IMR-90 (cell line): ENCODE results near the gene XPR1. TPM values are rescaled to one million over a fixed set of nuclear protein-coding genes. Genes with fewer than 3 reads are reported as not detected.

Source experiments
- ATAC-seq: fragments of 200-7000 bp; cut with Tn5 transposase; 2 replicates; pipeline ENCODE4 v1.9.1; 2020; ENCODE audit warnings: low read depth, mild to moderate bottlenecking, moderate library complexity
- BruUV-seq: library from RNA; stranded (reverse); fragments of 400-500 nt; replicated peaks from 2 replicates; lab custom pipeline; 2021; lab: Mats Ljungman, UMichigan
- CTCF ChIA-PET: fragments of 300-600 bp; formaldehyde crosslinking; extraction: SDS; loops from one replicate; lab custom pipeline; 2021; ENCODE audit warnings: antibody characterized with exemption; lab: Yijun Ruan, JAX
- POLR2A ChIA-PET: fragments of 300-600 bp; sonication (Branson Sonifier 250); formaldehyde crosslinking; loops from one replicate; lab custom pipeline; 2022; ENCODE audit warnings: antibody characterized with exemption; ENCODE audit not compliant: unreplicated experiment; lab: Charles Lee
- DNase-seq: peaks from one replicate; pipeline ENCODE4 v3.0.0; 2013
- H2AFZ ChIP-seq: replicated peaks from 2 replicates; pipeline ENCODE3; 2013; ENCODE audit warnings: low read length, mild to moderate bottlenecking; ENCODE audit not compliant: poor library complexity
- H2AK5ac ChIP-seq: 2 replicates; pipeline ENCODE4 v1.6.1; 2013; ENCODE audit warnings: low read depth, low read length, inconsistent platforms
- H2AK9ac ChIP-seq: replicated peaks from 2 replicates; pipeline ENCODE3; 2013; ENCODE audit warnings: mild to moderate bottlenecking, low read depth, low read length, moderate library complexity; ENCODE audit not compliant: poor library complexity
- H2BK120ac ChIP-seq: 2 replicates; pipeline ENCODE4 v1.6.1; 2013; ENCODE audit warnings: low read depth, low read length, inconsistent platforms
- H2BK15ac ChIP-seq: 3 replicates; pipeline ENCODE4 v1.6.1; 2013; ENCODE audit warnings: low read depth, low read length, inconsistent platforms
- H2BK20ac ChIP-seq: 2 replicates; pipeline ENCODE4 v1.6.1; 2013; ENCODE audit warnings: low read depth, mild to moderate bottlenecking, inconsistent platforms, low read length, moderate library complexity
- H2BK5ac ChIP-seq: 2 replicates; pipeline ENCODE4 v1.6.1; 2013; ENCODE audit warnings: mild to moderate bottlenecking, low read depth, low read length, inconsistent platforms; ENCODE audit not compliant: poor library complexity, severe bottlenecking
- H3K14ac ChIP-seq: replicated peaks from 2 replicates; pipeline ENCODE4 v1.6.1; 2013; ENCODE audit warnings: low read depth, low read length, inconsistent platforms
- H3K18ac ChIP-seq: 2 replicates; pipeline ENCODE4 v1.6.1; 2013; ENCODE audit warnings: low read depth, low read length, control low read depth
- H3K23ac ChIP-seq: 2 replicates; pipeline ENCODE4 v1.6.1; 2013; ENCODE audit warnings: low read depth, low read length, inconsistent platforms
- H3K27ac ChIP-seq: 2 replicates; pipeline ENCODE4 v1.5.1; 2013; ENCODE audit warnings: mild to moderate bottlenecking, control low read depth, low read length; ENCODE audit not compliant: insufficient read depth
- H3K27me3 ChIP-seq: 2 replicates; pipeline ENCODE4 v1.6.1; 2013; ENCODE audit warnings: low read length; ENCODE audit not compliant: control insufficient read depth, insufficient read depth
- H3K36me3 ChIP-seq: 2 replicates; pipeline ENCODE4 v1.6.1; 2013; ENCODE audit warnings: low read length, mixed read lengths; ENCODE audit not compliant: control insufficient read depth, insufficient read depth
- H3K4ac ChIP-seq: 2 replicates; pipeline ENCODE4 v1.6.1; 2013; ENCODE audit warnings: low read depth, low read length, inconsistent platforms
- H3K4me1 ChIP-seq: 2 replicates; pipeline ENCODE4 v1.6.1; 2013; ENCODE audit warnings: low read length, mixed read lengths; ENCODE audit not compliant: control insufficient read depth, insufficient read depth
- H3K4me2 ChIP-seq: 2 replicates; pipeline ENCODE4 v1.6.1; 2013; ENCODE audit warnings: low read depth, mild to moderate bottlenecking, control low read depth, low read length, moderate library complexity
- H3K4me3 ChIP-seq: 2 replicates; pipeline ENCODE4 v1.5.1; 2013; ENCODE audit warnings: low read depth, mild to moderate bottlenecking, control low read depth, low read length, moderate library complexity; ENCODE audit not compliant: insufficient read depth
- H3K56ac ChIP-seq: 2 replicates; pipeline ENCODE4 v1.6.1; 2013; ENCODE audit warnings: low read length, inconsistent platforms; ENCODE audit not compliant: insufficient read depth; ENCODE audit errors: extremely low read depth
- H3K79me1 ChIP-seq, 2 experiments: 2 replicates each; pipeline ENCODE4 v1.6.1; 2013; ENCODE audit warnings: low read length in 2 of 2, inconsistent platforms in 1 of 2, low read depth in 1 of 2
- H3K9ac ChIP-seq: 2 replicates; pipeline ENCODE4 v1.6.1; 2013; ENCODE audit warnings: low read depth, low read length, control low read depth
- H3K9me1 ChIP-seq: 2 replicates; pipeline ENCODE4 v1.6.1; 2013; ENCODE audit warnings: low read length, inconsistent platforms; ENCODE audit not compliant: insufficient read depth
- H3K9me3 ChIP-seq: 2 replicates; pipeline ENCODE4 v1.6.1; 2013; ENCODE audit warnings: low read length; ENCODE audit not compliant: control insufficient read depth, insufficient read depth
- H4K20me1 ChIP-seq: 2 replicates; pipeline ENCODE4 v1.6.1; 2013; ENCODE audit warnings: low read length, inconsistent platforms; ENCODE audit not compliant: insufficient read depth
- H4K5ac ChIP-seq: 2 replicates; pipeline ENCODE4 v1.6.1; 2013; ENCODE audit warnings: mild to moderate bottlenecking, low read depth, low read length, control low read depth
- H4K8ac ChIP-seq, 2 experiments: 2 replicates each; pipeline ENCODE4 v1.6.1; 2013; ENCODE audit warnings: low read depth in 2 of 2, low read length in 2 of 2, control low read depth in 1 of 2, inconsistent platforms in 1 of 2
- H4K91ac ChIP-seq: 2 replicates; pipeline ENCODE4 v1.6.1; 2013; ENCODE audit warnings: low read depth, low read length, inconsistent platforms; ENCODE audit not compliant: insufficient read depth
- BHLHE40 ChIP-seq: fragments of 150-350 bp; IDR thresholded peaks from 2 replicates; pipeline ENCODE4 v1.6.1; 2016; ENCODE audit warnings: mild to moderate bottlenecking, low read depth, low read length
- CHD1 ChIP-seq: IDR thresholded peaks from 2 replicates; pipeline ENCODE4 v1.6.1; 2012; ENCODE audit warnings: low read depth, low read length, improper control_type of control experiment
- CTCF ChIP-seq: conservative IDR thresholded peaks from 2 replicates; pipeline ENCODE4 v1.5.1; 2012; ENCODE audit warnings: mild to moderate bottlenecking, low read depth, low read length, improper control_type of control experiment
- ELK1 ChIP-seq: fragments of 150-350 bp; IDR thresholded peaks from 2 replicates; pipeline ENCODE4 v1.6.1; 2016; ENCODE audit warnings: low read depth, mild to moderate bottlenecking, low read length, moderate library complexity, borderline replicate concordance
- FOS ChIP-seq: fragments of 150-350 bp; IDR thresholded peaks from 2 replicates; pipeline ENCODE4 v1.6.1; 2016; ENCODE audit warnings: low read depth, low read length
- MAFK ChIP-seq: IDR thresholded peaks from 2 replicates; pipeline ENCODE4 v1.6.1; 2012; ENCODE audit warnings: low read depth, low read length, improper control_type of control experiment
- MAZ ChIP-seq: IDR thresholded peaks from 2 replicates; pipeline ENCODE4 v1.6.1; 2012; ENCODE audit warnings: low read depth, mild to moderate bottlenecking, low read length, improper control_type of control experiment, moderate library complexity, borderline replicate concordance
- MXI1 ChIP-seq: IDR thresholded peaks from 2 replicates; pipeline ENCODE4 v1.6.1; 2012; ENCODE audit warnings: low read depth, mild to moderate bottlenecking, low read length, moderate library complexity, borderline replicate concordance
- RAD21 ChIP-seq: IDR thresholded peaks from 2 replicates; pipeline ENCODE4 v1.6.1; 2012; ENCODE audit warnings: low read length, improper control_type of control experiment
- RCOR1 ChIP-seq: IDR thresholded peaks from 2 replicates; pipeline ENCODE4 v1.6.1; 2012; ENCODE audit warnings: mild to moderate bottlenecking, low read length, improper control_type of control experiment; ENCODE audit not compliant: insufficient replicate concordance
- RFX5 ChIP-seq: IDR thresholded peaks from 2 replicates; pipeline ENCODE4 v1.8.0; 2012; ENCODE audit warnings: low read depth, mild to moderate bottlenecking, low read length, moderate library complexity
- USF2 ChIP-seq: fragments of 150-350 bp; IDR thresholded peaks from 2 replicates; pipeline ENCODE4 v1.6.1; 2017; ENCODE audit warnings: mild to moderate bottlenecking, antibody characterized with exemption, low read length, low read depth
- WGBS, 2 experiments: methylation state at CpG; one replicate each; pipeline versions ENCODE4 v1.1.5 to v1.1.7; 2013; ENCODE audit warnings: missing lambda C conversion rate in 2 of 2; ENCODE audit not compliant: insufficient read length in 1 of 2; ENCODE audit errors: extremely low coverage in 2 of 2; 5-methylcytosine and 5-hydroxymethylcytosine counted together
- dilution Hi-C: fragments of 300-500 bp; cut with HindIII; formaldehyde crosslinking; loops from one replicate; pipeline ENCODE4 v1.14.3; 2018; ENCODE audit warnings: low sequenced_read_pairs; ENCODE audit not compliant: unreplicated experiment
- in situ Hi-C: fragments of 300-500 bp; cut with MboI; formaldehyde crosslinking; loops from 3 replicates; pipeline ENCODE4 v1.14.3; 2019; ENCODE audit warnings: low sequenced_read_pairs, inconsistent platforms, mixed read lengths
- intact Hi-C: fragments of 100-400 bp; cut with micrococcal nuclease; formaldehyde crosslinking; loops from 2 replicates; pipeline ENCODE4 v1.10.0; 2022
- polyA plus RNA-seq, 3 experiments: library from polyadenylated mRNA; depleted of rRNA; stranded (reverse); fragments of >200 nt; gene quantifications; 2 replicates each; pipeline ENCODE4 v1.2.3, GENCODE V29; 2012; ENCODE audit warnings: low replicate concordance in 1 of 3
- total RNA-seq: library from RNA; depleted of rRNA; stranded (reverse); fragments of >200 nt; gene quantifications from 2 replicates; pipeline ENCODE4 v1.2.3, GENCODE V29; 2012

The XPR1 gene
- total and polyA plus RNA-seq, 2 of the 4 experiments (the other 2 are of a cell fraction): 11.8 to 25.1 TPM

- Histone ChIP-seq H4K20me1 (no peaks in the 10 kb centered on the region), H3K18ac (no peak overlapping the region), H4K91ac (no peak overlapping the region), H3K4me2 (no peak overlapping the region), H2BK120ac (no peak overlapping the region), H3K36me3 (peaks cover 28% of the 10 kb centered on the region), H4K8ac (no peak overlapping the region), H3K14ac (no peak overlapping the region), H3K27me3 (no peaks in the 10 kb centered on the region), H3K56ac (no peak overlapping the region), H3K23ac (no peak overlapping the region), H4K5ac (no peak overlapping the region), H2AK5ac (no peak overlapping the region), H2AFZ (no peak overlapping the region), H3K9me1 (peaks cover 4% of the 10 kb centered on the region; the same call in 1 of the 2 replicates), H2AK9ac (no peak overlapping the region), H3K4me3 (no peak overlapping the region), H2BK5ac (no peak overlapping the region), H3K4me1 (no peaks in the 10 kb centered on the region), H3K4ac (no peak overlapping the region), H2BK20ac (no peak overlapping the region), H2BK15ac (no peak overlapping the region), H3K27ac (no peak overlapping the region), H3K79me1 (no peaks in the 10 kb centered on the region), H3K9ac (no peak overlapping the region), H3K9me3 (no peaks in the 10 kb centered on the region)
- BruUV-seq: no TSS peak
- no peak for DNase-seq
- ChIA-PET POLR2A (no interaction called here), CTCF (no interaction called here)
- in situ Hi-C loops: no loop called here
- no peak for ATAC-seq
- dilution Hi-C loops: no loop called here
- intact Hi-C loops: no loop called here
- TF ChIP-seq CTCF: no peak
- no peak for TF ChIP-seq BHLHE40
- no peak for TF ChIP-seq RFX5
- TF ChIP-seq MAZ: no peak
- no peak for TF ChIP-seq MAFK
- TF ChIP-seq ELK1: no peak
- no peak for TF ChIP-seq MXI1
- no peak for TF ChIP-seq RAD21
- no peak for TF ChIP-seq FOS
- TF ChIP-seq RCOR1: no peak
- no peak for TF ChIP-seq CHD1
- no peak for TF ChIP-seq USF2
- no CpG with 5 or more reads among the region's 1 CpG for WGBS, 2 experiments
These were observed 305.2 kb downstream of the XPR1 start for GRCh38 chr1:180937012-180937372.
